Melanocyte of skin (primary cell): Measurements from ENCODE around the gene GAP43. TPM values are rescaled to one million over a fixed set of nuclear protein-coding genes. Genes with fewer than 3 reads are reported as not detected.

Experiments used
- total RNA-seq, 2 donors: library from RNA; depleted of rRNA; stranded (reverse); fragments of >200 nt; gene quantifications; 2 replicates each; pipeline ENCODE4 v1.2.3, GENCODE V29; 2012

GAP43 gene
- under 1 TPM in 1 of 2 donors, not detected in 1; under 0.01 TPM for total RNA-seq

DNA sequence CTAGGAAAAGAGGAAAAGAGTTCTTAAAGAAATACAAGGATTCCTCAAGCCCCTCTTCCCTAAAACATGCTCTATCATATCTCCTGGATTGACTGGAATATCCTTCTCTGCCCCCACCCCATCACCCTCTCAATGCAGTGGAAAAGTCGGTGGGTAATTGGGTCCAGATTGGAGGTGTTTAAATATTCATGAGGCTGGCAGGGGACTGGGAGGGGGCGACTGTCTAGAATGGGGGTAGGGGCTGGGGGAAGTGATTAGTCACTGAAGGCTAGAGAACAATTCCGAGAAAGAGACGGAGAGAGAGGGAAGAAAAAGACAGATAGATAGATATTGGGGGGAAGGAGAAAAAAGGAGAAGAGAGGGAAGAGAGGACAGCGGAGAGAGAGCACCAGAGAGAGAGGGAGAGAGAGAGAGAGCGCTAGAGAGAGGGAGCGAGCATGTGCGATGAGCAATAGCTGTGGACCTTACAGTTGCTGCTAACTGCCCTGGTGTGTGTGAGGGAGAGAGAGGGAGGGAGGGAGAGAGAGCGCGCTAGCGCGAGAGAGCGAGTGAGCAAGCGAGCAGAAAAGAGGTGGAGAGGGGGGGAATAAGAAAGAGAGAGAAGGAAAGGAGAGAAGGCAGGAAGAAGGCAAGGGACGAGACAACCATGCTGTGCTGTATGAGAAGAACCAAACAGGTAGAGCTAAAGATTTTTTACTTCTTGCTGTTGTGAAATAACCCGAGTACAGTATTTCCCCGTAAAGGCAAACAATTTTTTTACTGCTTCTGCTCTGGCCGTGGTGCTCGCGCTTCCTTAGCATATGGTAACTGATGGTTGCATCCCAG, at the start of gene GAP43:
Gene GAP43 (plus strand): TSS at position 467 of the 825 bp plus-strand sequence. CDS start 180 bp downstream, at position 647.

